ENCODE data around the gene RAPGEF5.

The RAPGEF5 gene

GRCh38 chr7:22213081-22213480, 143.9 kb downstream of the RAPGEF5 start:
- DNase-seq, result no peak
- H3K4me1 Mint-ChIP-seq, result no peaks in the 10 kb centered on the region
- no peak overlapping the region for H3K27ac Mint-ChIP-seq
- no peaks in the 10 kb centered on the region for H3K9me3 Mint-ChIP-seq
- H3K4me3 Mint-ChIP-seq, result no peak overlapping the region
- peaks cover 24% of the 10 kb centered on the region for H3K27me3 Mint-ChIP-seq
- no peaks in the 10 kb centered on the region for H3K36me3 Mint-ChIP-seq
- CTCF ChIA-PET, result no interaction called here

- no peaks in the 10 kb centered on the region for H3K36me3 Mint-ChIP-seq
- CTCF ChIA-PET, result no interaction called here
- DNase-seq, result no peak
Observed at GRCh38 chr7:22210967-22211366, 146.0 kb downstream of the RAPGEF5 start.

GRCh38 chr7:22210355-22210754, 146.6 kb downstream of the RAPGEF5 start:
- CTCF ChIA-PET, result no interaction called here
- Mint-ChIP-seq H3K9me3 (no peaks in the 10 kb centered on the region), H3K27me3 (peaks cover 28% of the 10 kb centered on the region), H3K4me1 (no peaks in the 10 kb centered on the region), H3K27ac (peak overlapping the region; percentile 33), H3K36me3 (no peaks in the 10 kb centered on the region), H3K4me3 (no peak overlapping the region)
- DNase-seq, result no peak

More at GRCh38 chr7:22210967-22211366, 146.0 kb downstream of the RAPGEF5 start:
- H3K4me3 Mint-ChIP-seq, result no peak overlapping the region
- no peaks in the 10 kb centered on the region for H3K4me1 Mint-ChIP-seq
- H3K9me3 Mint-ChIP-seq, result no peaks in the 10 kb centered on the region
- no peak overlapping the region for H3K27ac Mint-ChIP-seq
- H3K27me3 Mint-ChIP-seq, result peaks cover 28% of the 10 kb centered on the region

DNA sequence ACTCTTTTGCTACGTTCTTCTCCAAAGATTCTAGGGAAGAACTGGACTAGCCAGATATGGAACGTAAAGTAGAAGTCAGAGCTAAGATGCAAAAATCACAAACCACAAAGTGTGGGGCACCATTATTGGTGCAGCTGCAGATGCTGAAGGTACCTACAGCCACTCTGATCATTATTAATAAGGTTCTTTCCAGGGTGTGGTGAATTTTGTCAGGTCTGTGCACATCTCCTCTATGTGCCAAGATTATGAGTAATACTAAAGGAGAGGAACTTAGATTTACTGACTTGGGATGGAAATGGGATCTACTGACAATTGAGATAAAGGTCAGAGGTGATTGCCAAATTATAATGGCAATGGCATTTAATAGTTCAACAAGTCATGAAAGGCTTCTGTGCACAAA, 148.2 kb downstream of the RAPGEF5 start:
- no peak for DNase-seq
- CTCF ChIA-PET, result no interaction called here
- H3K27me3 Mint-ChIP-seq, result peaks cover 20% of the 10 kb centered on the region
- no peaks in the 10 kb centered on the region for H3K4me1 Mint-ChIP-seq
- no peaks in the 10 kb centered on the region for H3K9me3 Mint-ChIP-seq
- H3K4me3 Mint-ChIP-seq, result no peak overlapping the region
- H3K36me3 Mint-ChIP-seq, result no peaks in the 10 kb centered on the region
- no peak overlapping the region for H3K27ac Mint-ChIP-seq

GRCh38 chr7:22207724-22208225, 149.2 kb downstream of the RAPGEF5 start:
- H3K9me3 Mint-ChIP-seq, result no peaks in the 10 kb centered on the region
- no peak for DNase-seq
- CTCF ChIA-PET, result no interaction called here
- H3K4me3 Mint-ChIP-seq, result no peak overlapping the region
- no peaks in the 10 kb centered on the region for H3K4me1 Mint-ChIP-seq
- no peak overlapping the region for H3K27ac Mint-ChIP-seq
- peaks cover 27% of the 10 kb centered on the region for H3K27me3 Mint-ChIP-seq
- H3K36me3 Mint-ChIP-seq, result no peaks in the 10 kb centered on the region

- Mint-ChIP-seq H3K9me3 (no peaks in the 10 kb centered on the region), H3K4me3 (no peak overlapping the region), H3K36me3 (no peaks in the 10 kb centered on the region), H3K27me3 (peaks cover 23% of the 10 kb centered on the region), H3K4me1 (no peaks in the 10 kb centered on the region), H3K27ac (no peak overlapping the region)
- CTCF ChIA-PET, result no interaction called here
- no peak for DNase-seq
Observed at GRCh38 chr7:22205631-22206030, 151.3 kb downstream of the RAPGEF5 start.

DNA sequence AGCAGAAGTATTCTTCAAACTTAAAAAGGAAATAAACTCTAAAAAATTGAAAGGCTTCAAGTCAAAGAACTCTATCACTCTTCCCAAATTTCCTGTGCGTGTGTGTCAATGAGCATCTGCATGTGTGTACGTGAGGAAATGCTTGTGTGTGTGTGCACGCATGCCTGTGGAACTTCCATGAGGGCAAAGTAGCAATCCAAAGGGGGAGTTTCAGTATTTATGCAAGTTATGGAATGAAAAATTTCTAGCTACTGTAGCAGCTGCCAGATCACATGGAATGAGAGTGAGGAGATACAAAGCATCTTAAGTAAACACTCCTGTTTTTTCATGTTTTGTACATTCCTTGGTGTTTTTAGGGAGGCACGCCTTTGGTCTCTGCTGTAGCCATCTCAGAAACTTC, 152.6 kb downstream of the RAPGEF5 start:
- H3K4me1 Mint-ChIP-seq, result no peaks in the 10 kb centered on the region
- no peak overlapping the region for H3K27ac Mint-ChIP-seq
- no peaks in the 10 kb centered on the region for H3K36me3 Mint-ChIP-seq
- CTCF ChIA-PET, result no interaction called here
- no peak overlapping the region for H3K4me3 Mint-ChIP-seq
- H3K9me3 Mint-ChIP-seq, result no peaks in the 10 kb centered on the region
- DNase-seq, result no peak
- peaks cover 19% of the 10 kb centered on the region for H3K27me3 Mint-ChIP-seq

GRCh38 chr7:22202141-22202540, 154.8 kb downstream of the RAPGEF5 start:
- H3K4me1 Mint-ChIP-seq, result no peaks in the 10 kb centered on the region
- DNase-seq, result no peak
- peaks cover 16% of the 10 kb centered on the region for H3K27me3 Mint-ChIP-seq
- no peak overlapping the region for H3K27ac Mint-ChIP-seq
- no peak overlapping the region for H3K4me3 Mint-ChIP-seq
- CTCF ChIA-PET, result no interaction called here
- no peaks in the 10 kb centered on the region for H3K36me3 Mint-ChIP-seq
- H3K9me3 Mint-ChIP-seq, result no peaks in the 10 kb centered on the region

DNA sequence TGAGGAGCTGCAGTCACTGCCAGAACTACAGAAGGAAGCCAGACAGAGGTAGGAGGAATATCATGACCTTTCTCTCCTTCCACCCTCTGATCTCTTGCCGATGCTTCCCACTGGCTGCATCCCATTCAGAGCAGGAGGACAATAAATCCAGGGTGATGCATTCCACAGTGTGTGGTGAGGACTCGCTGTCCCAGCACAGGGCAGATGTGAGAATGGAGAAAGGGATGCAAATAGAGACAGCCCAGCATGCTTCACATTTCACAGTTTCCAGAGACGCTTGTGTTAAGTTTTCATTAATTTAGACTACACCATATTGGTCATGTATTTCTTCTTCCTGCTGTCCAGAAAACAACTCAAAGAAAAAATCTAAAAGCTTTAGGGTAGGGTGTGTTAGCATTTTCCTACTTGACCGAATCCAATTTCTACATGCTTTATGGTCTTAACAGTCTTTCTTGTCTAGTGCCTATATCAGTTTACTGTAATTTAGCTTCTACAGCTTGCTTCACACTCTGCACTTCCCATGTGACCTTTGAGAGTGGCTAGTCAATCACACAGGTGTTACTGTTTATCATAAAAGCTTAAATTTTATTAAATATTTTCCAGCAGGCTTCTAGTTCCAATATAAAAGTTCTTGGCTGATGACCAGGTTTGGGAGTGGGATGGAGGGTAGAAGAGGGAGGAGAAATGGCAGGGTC, 155.6 kb downstream of the RAPGEF5 start:
- H3K4me3 Mint-ChIP-seq, result no peak overlapping the region
- H3K27ac Mint-ChIP-seq, result no peak overlapping the region
- no peaks in the 10 kb centered on the region for H3K4me1 Mint-ChIP-seq
- H3K27me3 Mint-ChIP-seq, result peaks cover 13% of the 10 kb centered on the region
- no peaks in the 10 kb centered on the region for H3K9me3 Mint-ChIP-seq
- DNase-seq, result no peak
- CTCF ChIA-PET, result interaction anchor here (1.0 kb wide), 1 partner anchor 91 kb away, joined by 3 read pairs; no protein-coding TSS in a partner anchor
- no peaks in the 10 kb centered on the region for H3K36me3 Mint-ChIP-seq

- no peak overlapping the region for H3K4me3 Mint-ChIP-seq
- H3K4me1 Mint-ChIP-seq, result no peaks in the 10 kb centered on the region
- H3K27ac Mint-ChIP-seq, result no peak overlapping the region
- H3K36me3 Mint-ChIP-seq, result no peaks in the 10 kb centered on the region
- no peak for DNase-seq
- peaks cover 12% of the 10 kb centered on the region for H3K27me3 Mint-ChIP-seq
- H3K9me3 Mint-ChIP-seq, result no peaks in the 10 kb centered on the region
- CTCF ChIA-PET, result interaction anchor here (1.0 kb wide), 1 partner anchor 91 kb away, joined by 3 read pairs; no protein-coding TSS in a partner anchor
Observed at GRCh38 chr7:22200777-22201176, 156.2 kb downstream of the RAPGEF5 start.

DNA sequence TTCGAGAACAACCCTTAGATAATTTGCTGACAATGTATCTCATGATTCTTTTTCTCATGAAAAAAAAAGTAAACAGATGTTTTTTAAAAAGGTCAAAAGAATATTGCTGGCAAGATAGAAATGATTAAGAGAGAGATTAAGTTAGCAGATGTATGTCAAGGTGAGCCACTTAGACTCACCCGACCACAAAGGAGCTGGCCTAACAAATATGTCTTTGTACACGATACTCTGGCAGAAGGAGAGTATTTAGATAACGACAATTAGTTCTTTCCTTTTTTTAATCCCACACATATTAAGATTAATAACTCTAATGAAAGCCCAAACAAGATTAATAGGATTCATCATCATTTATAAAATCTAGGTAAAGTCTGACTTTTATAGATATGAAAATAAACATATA, 156.7 kb downstream of the RAPGEF5 start:
- CTCF ChIA-PET, result no interaction called here
- H3K4me3 Mint-ChIP-seq, result no peak overlapping the region
- H3K9me3 Mint-ChIP-seq, result no peaks in the 10 kb centered on the region
- DNase-seq, result no peak
- no peaks in the 10 kb centered on the region for H3K36me3 Mint-ChIP-seq
- peaks cover 12% of the 10 kb centered on the region for H3K27me3 Mint-ChIP-seq
- H3K4me1 Mint-ChIP-seq, result no peaks in the 10 kb centered on the region
- no peak overlapping the region for H3K27ac Mint-ChIP-seq

- no peaks in the 10 kb centered on the region for H3K36me3 Mint-ChIP-seq
- H3K4me1 Mint-ChIP-seq, result no peaks in the 10 kb centered on the region
- H3K27me3 Mint-ChIP-seq, result peaks cover 12% of the 10 kb centered on the region
- CTCF ChIA-PET, result no interaction called here
- no peak overlapping the region for H3K4me3 Mint-ChIP-seq
- no peak for DNase-seq
- H3K27ac Mint-ChIP-seq, result no peak overlapping the region
- H3K9me3 Mint-ChIP-seq, result no peaks in the 10 kb centered on the region
Observed at GRCh38 chr7:22197376-22197775, 159.6 kb downstream of the RAPGEF5 start.

DNA sequence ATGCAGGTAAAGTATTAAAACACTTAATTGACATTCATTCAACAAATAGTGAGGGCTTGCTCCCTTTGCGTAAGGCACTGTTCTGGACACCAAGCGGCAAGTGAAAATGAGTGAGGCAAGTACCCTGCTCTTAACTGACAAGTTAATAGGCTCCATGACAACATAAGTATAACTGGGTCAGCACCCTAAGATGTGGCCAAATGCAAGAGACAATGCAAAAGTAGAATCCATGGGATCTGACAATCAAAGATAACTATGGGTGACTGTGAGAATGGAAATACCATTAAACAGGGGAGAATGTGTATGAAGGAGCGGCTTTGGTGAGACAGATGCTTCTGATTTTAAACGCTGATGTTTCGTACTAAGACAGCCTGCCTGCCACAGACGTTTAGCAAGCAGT, 160.5 kb downstream of the RAPGEF5 start:
- Mint-ChIP-seq H3K9me3 (no peaks in the 10 kb centered on the region), H3K27me3 (peaks cover 7% of the 10 kb centered on the region), H3K27ac (no peak overlapping the region), H3K4me1 (no peaks in the 10 kb centered on the region), H3K4me3 (no peak overlapping the region), H3K36me3 (no peaks in the 10 kb centered on the region)
- CTCF ChIA-PET, result no interaction called here
- no peak for DNase-seq

GRCh38 chr7:22195397-22196172, 161.4 kb downstream of the RAPGEF5 start:
- no peak for DNase-seq
- Mint-ChIP-seq H3K27ac (no peak overlapping the region), H3K36me3 (no peaks in the 10 kb centered on the region), H3K4me1 (no peaks in the 10 kb centered on the region), H3K4me3 (no peak overlapping the region), H3K27me3 (peaks cover 7% of the 10 kb centered on the region), H3K9me3 (no peaks in the 10 kb centered on the region)
- CTCF ChIA-PET, result no interaction called here
